Activated naive CD4-positive, alpha-beta T cell treated with anti-CD3 and anti-CD28 coated beads, Interleukin-2, amount 50 U/mL, for 72 hours (primary cell): ENCODE data around the gene ADAM17. TPM values are rescaled to one million over a fixed set of nuclear protein-coding genes. Genes with fewer than 3 reads are reported as not detected.

Experiments used
- total RNA-seq, 2 donors: library from RNA; stranded (reverse); gene quantifications; one replicate each; pipeline ENCODE4 v1.2.3, GENCODE V29; 2022

Gene ADAM17
- total RNA-seq, 2 donors from 2014 or later = 14.4 to 36.5 TPM

Other genes with a start within 250 kb of the ADAM17 start
- gene ITGB1BP1, start 132.3 kb downstream of the ADAM17 start, total RNA-seq = 100 to 1,000 TPM; 101 to 173 TPM
- 10 to 100 TPM; 55.8 to 63.3 TPM for gene CPSF3, start 132.2 kb downstream of the ADAM17 start, total RNA-seq
- gene IAH1, start 81.3 kb downstream of the ADAM17 start, total RNA-seq = 10 to 100 TPM; 65.8 TPM
- gene YWHAQ, start 75.2 kb upstream of the ADAM17 start, total RNA-seq = 100 to 1,000 TPM; 225 to 256 TPM